ENCODE results near the gene POLDIP3.

The POLDIP3 gene

GRCh38 chr22:42649246-42650099 lies 34.8 kb upstream of the POLDIP3 start, which contains the start of gene CYB5R3:
Gene CYB5R3, minus strand, starts transcription at chr22:42649392. Its CDS starts 77 bp downstream, at chr22:42649315.
- peak within 1 kb of the TSS; percentile 77 for H3K27ac ChIP-seq
- TF ChIP-seq, protein P1, sequence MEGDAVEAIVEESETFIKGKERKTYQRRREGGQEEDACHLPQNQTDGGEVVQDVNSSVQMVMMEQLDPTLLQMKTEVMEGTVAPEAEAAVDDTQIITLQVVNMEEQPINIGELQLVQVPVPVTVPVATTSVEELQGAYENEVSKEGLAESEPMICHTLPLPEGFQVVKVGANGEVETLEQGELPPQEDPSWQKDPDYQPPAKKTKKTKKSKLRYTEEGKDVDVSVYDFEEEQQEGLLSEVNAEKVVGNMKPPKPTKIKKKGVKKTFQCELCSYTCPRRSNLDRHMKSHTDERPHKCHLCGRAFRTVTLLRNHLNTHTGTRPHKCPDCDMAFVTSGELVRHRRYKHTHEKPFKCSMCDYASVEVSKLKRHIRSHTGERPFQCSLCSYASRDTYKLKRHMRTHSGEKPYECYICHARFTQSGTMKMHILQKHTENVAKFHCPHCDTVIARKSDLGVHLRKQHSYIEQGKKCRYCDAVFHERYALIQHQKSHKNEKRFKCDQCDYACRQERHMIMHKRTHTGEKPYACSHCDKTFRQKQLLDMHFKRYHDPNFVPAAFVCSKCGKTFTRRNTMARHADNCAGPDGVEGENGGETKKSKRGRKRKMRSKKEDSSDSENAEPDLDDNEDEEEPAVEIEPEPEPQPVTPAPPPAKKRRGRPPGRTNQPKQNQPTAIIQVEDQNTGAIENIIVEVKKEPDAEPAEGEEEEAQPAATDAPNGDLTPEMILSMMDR (conservative IDR thresholded peaks at IDR 0.05), result no peak

DNA sequence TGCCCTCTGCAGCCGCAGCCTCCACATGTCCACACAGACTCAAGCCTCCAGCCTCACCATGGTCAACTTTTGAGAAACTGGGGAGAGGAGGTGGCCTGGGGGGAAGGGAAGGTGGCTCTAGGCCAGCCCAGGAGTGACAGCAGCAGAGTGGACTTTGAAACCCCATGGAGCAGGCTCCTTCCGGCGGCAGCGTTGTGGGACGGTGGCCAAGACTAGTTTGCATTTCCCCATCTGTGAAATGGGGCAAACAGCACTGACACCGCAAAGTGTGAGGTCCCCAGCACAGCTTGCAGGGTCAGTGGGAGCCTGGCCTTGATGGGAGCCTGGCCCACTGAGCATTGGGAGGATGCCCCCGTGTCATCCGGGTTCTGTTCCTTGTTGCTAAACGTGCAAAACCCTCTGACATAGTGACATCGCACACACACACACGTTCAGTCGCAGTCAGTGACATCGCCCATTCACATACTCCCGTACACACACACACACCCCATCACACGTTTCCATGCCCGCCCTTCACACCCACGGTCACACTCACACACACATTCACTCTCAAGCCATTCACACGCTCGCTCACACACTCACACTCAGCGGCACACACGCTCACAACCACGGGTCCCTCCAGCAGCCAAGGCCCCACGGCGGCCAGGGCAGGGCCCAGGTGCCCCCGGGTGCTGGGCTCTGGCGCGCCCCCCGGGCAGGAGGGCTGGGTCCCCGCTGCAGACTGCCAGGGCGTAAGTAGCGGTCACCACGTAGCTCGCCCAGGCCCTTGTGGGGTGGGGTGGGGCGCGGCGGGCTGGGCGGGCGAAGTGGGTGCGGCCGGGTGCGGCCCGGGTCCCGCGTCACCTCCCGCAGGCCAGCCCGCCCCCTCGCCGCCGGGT lies 33.9 kb upstream of the POLDIP3 start:
- TF ChIP-seq, protein P1 (conservative IDR thresholded peaks at IDR 0.05), result no peak
- H3K27ac ChIP-seq, result peak overlapping the region; percentile 77

GRCh38 chr22:42648017-42648367 lies 33.3 kb upstream of the POLDIP3 start:
- peak overlapping the region; percentile 77; the same call in 1 of the 2 replicates for H3K27ac ChIP-seq
- TF ChIP-seq, protein P1 (conservative IDR thresholded peaks at IDR 0.05), result no peak

- peak overlapping the region; percentile 61 for H3K27ac ChIP-seq
- TF ChIP-seq, protein P1 (conservative IDR thresholded peaks at IDR 0.05), result no peak
Measured at GRCh38 chr22:42646569-42647525, 32.2 kb upstream of the POLDIP3 start.

DNA sequence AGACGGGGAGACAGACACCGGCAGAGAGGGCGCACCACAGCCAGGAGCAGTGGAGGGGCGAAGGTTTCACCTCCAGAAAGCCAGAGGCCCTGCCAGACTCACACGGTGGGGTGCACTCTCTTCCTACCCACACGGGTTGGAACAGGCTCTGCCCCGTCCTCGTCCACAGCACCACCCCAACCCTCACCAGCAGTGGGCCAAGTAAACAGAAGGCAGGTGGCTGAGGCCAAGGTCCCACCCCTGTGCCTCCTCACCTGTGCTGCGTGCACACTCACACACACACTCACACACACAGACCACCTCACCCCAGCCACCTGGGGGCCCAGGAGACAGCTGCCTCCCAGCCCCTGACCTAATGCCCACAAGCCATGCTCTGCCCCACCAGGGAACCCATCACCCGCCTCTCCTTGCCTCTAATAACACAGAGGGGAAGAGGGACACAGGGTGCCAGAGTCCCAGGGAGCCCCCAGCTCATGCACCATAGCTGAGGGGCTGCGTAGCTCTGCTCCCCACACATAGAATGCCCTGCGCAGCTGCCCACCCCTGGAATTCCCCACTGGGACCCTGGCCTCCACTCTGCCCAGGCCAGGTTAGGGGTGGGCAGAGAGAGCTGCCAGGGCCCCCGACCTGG lies 31.4 kb upstream of the POLDIP3 start:
- peak overlapping the region; percentile 61 for H3K27ac ChIP-seq
- TF ChIP-seq, protein P1 (conservative IDR thresholded peaks at IDR 0.05), result no peak

DNA sequence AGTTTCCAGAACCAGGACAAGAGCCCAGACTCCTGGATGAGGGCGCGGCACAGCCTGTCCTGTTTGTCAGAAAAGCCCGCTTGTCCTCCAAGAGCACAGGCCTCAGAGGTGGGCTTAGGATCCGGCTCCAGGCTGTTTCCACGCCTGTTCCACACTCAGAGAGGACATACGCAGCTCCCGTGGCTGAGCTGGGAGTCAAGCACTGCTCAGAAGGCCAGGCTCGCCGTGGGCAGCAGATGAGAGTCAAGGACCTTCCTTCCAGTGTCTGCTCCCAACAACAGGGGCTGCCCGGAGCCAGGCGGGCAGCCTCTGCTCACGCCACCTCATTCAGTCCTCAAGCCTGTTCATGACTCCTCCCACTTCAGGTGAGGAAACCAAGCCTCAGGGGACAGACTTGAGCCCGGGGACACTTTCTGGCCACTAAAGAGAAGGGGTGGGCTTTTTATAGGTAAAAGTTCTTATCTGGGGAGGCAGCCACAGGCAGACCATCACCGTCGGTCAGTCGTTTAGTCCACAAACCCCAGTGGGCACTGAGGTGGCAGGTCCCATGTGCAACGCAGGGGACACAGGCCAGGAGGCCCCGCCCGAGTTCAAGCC lies 30.8 kb upstream of the POLDIP3 start:
- TF ChIP-seq, protein P1 (conservative IDR thresholded peaks at IDR 0.05), result no peak
- H3K27ac ChIP-seq, result peak overlapping the region; percentile 61; the same call in 1 of the 2 replicates

Measured in VCaP (cell line).